Measurements from ENCODE around the gene CPLX4. TPM values are rescaled to one million over a fixed set of nuclear protein-coding genes. Genes with fewer than 3 reads are reported as not detected.

CPLX4 gene
- polyA plus RNA-seq, 5 donors, result not detected

Other genes with a start within 250 kb of the CPLX4 start
- 100 to 1,000 TPM in 2 of 5 donors, 10 to 100 TPM in 3; 77.8 to 111 (median 97.7) TPM for gene SEC11C, start 178.8 kb downstream of the CPLX4 start, polyA plus RNA-seq (ENCODE audit: insufficient read depth in 1 of 5, insufficient read length in 5 of 5, low replicate concordance in 1 of 5)
- gene GRP, start 98.5 kb downstream of the CPLX4 start, polyA plus RNA-seq (ENCODE audit: insufficient read depth in 1 of 5, insufficient read length in 5 of 5, low replicate concordance in 1 of 5), result 10 to 100 TPM; 56.9 to 85.7 (median 64.2) TPM
- gene RAX, start 45.2 kb downstream of the CPLX4 start, polyA plus RNA-seq (ENCODE audit: insufficient read depth in 1 of 5, insufficient read length in 5 of 5, low replicate concordance in 1 of 5), result not detected
- 100 to 1,000 TPM in 2 of 5 donors, 10 to 100 TPM in 3; 77.0 to 122 (median 97.6) TPM for gene LMAN1, start 40.6 kb upstream of the CPLX4 start, polyA plus RNA-seq (ENCODE audit: insufficient read depth in 1 of 5, insufficient read length in 5 of 5, low replicate concordance in 1 of 5)

Data from right lung (tissue), 5 donors.